ENCODE results near the gene PHF19. TPM values are rescaled to one million over a fixed set of nuclear protein-coding genes. Genes with fewer than 3 reads are reported as not detected.

The PHF19 gene
- polyA plus RNA-seq, 2 of the 4 experiments (the other 2 are of a cell fraction), result 50.7 to 102 TPM

DNA sequence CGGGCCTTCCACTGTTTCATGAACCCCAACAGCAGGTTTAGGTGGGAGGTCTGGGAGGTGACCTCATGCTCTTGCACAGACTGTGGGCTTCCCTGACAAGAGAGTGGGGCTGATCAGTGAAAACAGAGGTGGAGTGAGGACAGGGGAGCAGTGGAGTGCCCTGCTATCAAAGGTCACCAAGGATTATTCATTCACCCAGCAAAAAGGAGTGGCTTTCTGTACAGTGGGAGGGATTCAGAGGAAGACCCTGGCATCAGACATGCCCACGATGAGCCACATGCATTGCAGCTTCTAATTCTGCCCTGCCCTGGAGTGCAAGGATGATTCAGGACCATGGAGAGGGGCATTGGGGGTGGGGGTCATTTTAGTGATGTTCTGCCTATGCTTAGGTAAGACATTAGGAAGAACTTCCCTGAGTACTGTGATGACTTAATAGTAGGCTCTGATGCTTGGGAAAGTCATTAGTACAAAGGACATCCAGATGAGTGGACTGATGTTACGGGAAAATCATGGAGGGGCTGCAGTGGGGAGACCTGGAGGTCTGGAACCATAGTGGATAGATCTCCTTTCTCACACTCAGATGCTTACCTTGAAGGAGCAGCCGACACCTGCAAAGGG lies 36.8 kb upstream of the PHF19 start:
- WGBS (ENCODE audit: missing lambda C conversion rate), result 78% methylated on average over 4 of the region's 4 CpGs
- TF ChIP-seq, protein P1, sequence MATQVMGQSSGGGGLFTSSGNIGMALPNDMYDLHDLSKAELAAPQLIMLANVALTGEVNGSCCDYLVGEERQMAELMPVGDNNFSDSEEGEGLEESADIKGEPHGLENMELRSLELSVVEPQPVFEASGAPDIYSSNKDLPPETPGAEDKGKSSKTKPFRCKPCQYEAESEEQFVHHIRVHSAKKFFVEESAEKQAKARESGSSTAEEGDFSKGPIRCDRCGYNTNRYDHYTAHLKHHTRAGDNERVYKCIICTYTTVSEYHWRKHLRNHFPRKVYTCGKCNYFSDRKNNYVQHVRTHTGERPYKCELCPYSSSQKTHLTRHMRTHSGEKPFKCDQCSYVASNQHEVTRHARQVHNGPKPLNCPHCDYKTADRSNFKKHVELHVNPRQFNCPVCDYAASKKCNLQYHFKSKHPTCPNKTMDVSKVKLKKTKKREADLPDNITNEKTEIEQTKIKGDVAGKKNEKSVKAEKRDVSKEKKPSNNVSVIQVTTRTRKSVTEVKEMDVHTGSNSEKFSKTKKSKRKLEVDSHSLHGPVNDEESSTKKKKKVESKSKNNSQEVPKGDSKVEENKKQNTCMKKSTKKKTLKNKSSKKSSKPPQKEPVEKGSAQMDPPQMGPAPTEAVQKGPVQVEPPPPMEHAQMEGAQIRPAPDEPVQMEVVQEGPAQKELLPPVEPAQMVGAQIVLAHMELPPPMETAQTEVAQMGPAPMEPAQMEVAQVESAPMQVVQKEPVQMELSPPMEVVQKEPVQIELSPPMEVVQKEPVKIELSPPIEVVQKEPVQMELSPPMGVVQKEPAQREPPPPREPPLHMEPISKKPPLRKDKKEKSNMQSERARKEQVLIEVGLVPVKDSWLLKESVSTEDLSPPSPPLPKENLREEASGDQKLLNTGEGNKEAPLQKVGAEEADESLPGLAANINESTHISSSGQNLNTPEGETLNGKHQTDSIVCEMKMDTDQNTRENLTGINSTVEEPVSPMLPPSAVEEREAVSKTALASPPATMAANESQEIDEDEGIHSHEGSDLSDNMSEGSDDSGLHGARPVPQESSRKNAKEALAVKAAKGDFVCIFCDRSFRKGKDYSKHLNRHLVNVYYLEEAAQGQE (IDR thresholded peaks at IDR 0.05), result peak; percentile 87
- peak; percentile 77; the same call in 1 of the 2 replicates for TF ChIP-seq EHMT2 (IDR thresholded peaks at IDR 0.05; ENCODE audit: low read depth)
- no peak for TF ChIP-seq RAD21 (conservative IDR thresholded peaks at IDR 0.05 in 1 of 2, IDR thresholded peaks at IDR 0.05 in 1 of 2)
- POLR2A ChIA-PET, result no interaction called here
- Histone ChIP-seq H3K4me2 (no peak overlapping the region), H3K9me3 (no peaks in the 10 kb centered on the region), H3K4me3 (no peak overlapping the region), H3K4me1 (no peaks in the 10 kb centered on the region; the same call in 2 of the 3 replicates), H3K27ac (no peak overlapping the region)
- no peak for FAIRE-seq
- ATAC-seq, result no peak; a peak in 1 of 6 replicates
- CTCF ChIA-PET, result interaction anchor here (0.9 to 1.3 kb wide), 2 partner anchors 10 to 21 kb away, joined by 3 to 4 read pairs; no protein-coding TSS in a partner anchor
- no peak for DNase-seq (ENCODE audit: low read depth in 1 of 2, low spot score in 1 of 2)

DNA sequence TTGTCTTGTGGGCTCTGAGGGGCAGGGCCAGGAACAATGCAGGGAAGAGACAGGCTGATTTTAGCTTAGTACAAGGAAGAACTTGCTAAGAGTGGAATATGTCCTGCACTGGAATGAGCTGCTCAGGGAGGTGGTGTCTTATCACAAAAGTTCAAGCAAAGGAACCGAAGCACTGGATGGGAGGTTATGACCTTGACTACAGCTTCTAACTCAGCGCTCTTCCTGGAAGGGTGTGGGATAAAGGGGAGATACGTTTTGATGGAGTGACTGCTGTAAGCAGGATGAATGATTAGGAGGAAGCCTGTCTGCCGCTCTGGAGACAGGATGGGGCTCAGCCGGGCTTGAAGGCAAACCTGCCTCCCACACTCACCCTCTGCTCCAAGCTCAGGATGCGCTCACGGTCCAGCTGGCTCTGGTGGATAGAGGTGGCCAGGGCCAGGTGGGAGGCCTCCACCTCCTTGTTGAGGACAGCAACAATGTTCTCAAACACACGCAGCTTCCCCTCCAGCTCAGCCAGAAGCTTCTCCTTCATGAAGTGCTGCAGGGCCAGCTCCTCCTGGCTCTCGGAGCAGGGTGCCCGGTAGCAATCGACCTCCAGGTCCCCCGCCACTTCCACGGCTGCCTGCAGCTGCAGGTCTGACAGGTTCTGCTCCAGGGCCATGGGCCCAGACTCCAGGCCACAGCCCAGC lies 36.1 kb upstream of the PHF19 start:
- CTCF ChIA-PET, result interaction anchor here (0.9 to 1.9 kb wide), 4 partner anchors 11 to 24 kb away, joined by 3 to 8 read pairs (median 4); no protein-coding TSS in a partner anchor
- DNase-seq (ENCODE audit: low read depth in 1 of 2, low spot score in 1 of 2), result no peak
- POLR2A ChIA-PET, result no interaction called here
- Histone ChIP-seq H3K9me3 (no peaks in the 10 kb centered on the region), H3K4me1 (no peaks in the 10 kb centered on the region; the same call in 2 of the 3 replicates), H3K4me3 (no peak overlapping the region), H3K4me2 (no peak overlapping the region), H3K27ac (no peak overlapping the region)
- no peak for ATAC-seq
- no peak for TF ChIP-seq RARB (CRISPR knock-in tag; IDR thresholded peaks at IDR 0.05)
- TF ChIP-seq, protein P2, sequence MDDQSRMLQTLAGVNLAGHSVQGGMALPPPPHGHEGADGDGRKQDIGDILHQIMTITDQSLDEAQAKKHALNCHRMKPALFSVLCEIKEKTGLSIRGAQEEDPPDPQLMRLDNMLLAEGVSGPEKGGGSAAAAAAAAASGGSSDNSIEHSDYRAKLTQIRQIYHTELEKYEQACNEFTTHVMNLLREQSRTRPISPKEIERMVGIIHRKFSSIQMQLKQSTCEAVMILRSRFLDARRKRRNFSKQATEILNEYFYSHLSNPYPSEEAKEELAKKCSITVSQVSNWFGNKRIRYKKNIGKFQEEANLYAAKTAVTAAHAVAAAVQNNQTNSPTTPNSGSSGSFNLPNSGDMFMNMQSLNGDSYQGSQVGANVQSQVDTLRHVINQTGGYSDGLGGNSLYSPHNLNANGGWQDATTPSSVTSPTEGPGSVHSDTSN (IDR thresholded peaks at IDR 0.05), result no peak
- TF ChIP-seq RCOR1 (IDR thresholded peaks at IDR 0.05; ENCODE audit: low read depth, low read length), result no peak
- TF ChIP-seq EHF (CRISPR knock-in tag; IDR thresholded peaks at IDR 0.05), result no peak
- TF ChIP-seq NR3C1 (IDR thresholded peaks at IDR 0.05), result no peak
- TF ChIP-seq, protein P3, sequence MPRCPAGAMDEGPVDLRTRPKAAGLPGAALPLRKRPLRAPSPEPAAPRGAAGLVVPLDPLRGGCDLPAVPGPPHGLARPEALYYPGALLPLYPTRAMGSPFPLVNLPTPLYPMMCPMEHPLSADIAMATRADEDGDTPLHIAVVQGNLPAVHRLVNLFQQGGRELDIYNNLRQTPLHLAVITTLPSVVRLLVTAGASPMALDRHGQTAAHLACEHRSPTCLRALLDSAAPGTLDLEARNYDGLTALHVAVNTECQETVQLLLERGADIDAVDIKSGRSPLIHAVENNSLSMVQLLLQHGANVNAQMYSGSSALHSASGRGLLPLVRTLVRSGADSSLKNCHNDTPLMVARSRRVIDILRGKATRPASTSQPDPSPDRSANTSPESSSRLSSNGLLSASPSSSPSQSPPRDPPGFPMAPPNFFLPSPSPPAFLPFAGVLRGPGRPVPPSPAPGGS (IDR thresholded peaks at IDR 0.05), result no peak
- no peak for TF ChIP-seq HDAC2 (IDR thresholded peaks at IDR 0.05)
- TF ChIP-seq RFX5 (IDR thresholded peaks at IDR 0.05), result no peak
- no peak for TF ChIP-seq TP53 (CRISPR knock-in tag; IDR thresholded peaks at IDR 0.05)
- TF ChIP-seq, protein P1 (IDR thresholded peaks at IDR 0.05), result no peak
- no peak for TF ChIP-seq HOXB13 (CRISPR knock-in tag; IDR thresholded peaks at IDR 0.05; ENCODE audit: low read depth)
- no peak for TF ChIP-seq BHLHE40 (IDR thresholded peaks at IDR 0.05; ENCODE audit: low read depth, low read length)
- TF ChIP-seq, protein P4, sequence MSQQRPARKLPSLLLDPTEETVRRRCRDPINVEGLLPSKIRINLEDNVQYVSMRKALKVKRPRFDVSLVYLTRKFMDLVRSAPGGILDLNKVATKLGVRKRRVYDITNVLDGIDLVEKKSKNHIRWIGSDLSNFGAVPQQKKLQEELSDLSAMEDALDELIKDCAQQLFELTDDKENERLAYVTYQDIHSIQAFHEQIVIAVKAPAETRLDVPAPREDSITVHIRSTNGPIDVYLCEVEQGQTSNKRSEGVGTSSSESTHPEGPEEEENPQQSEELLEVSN (IDR thresholded peaks at IDR 0.05; ENCODE audit: borderline replicate concordance, low read depth), result no peak
- TF ChIP-seq MAZ (IDR thresholded peaks at IDR 0.05; ENCODE audit: borderline replicate concordance, low read depth, low read length), result no peak
- no peak for TF ChIP-seq RNF2 (IDR thresholded peaks at IDR 0.05; ENCODE audit: borderline replicate concordance, low read depth)
- no peak for TF ChIP-seq JUN (IDR thresholded peaks at IDR 0.05)
- no peak for FAIRE-seq
- 80% methylated on average over 13 of the region's 13 CpGs for WGBS (ENCODE audit: missing lambda C conversion rate)
